GM21423 (cell line): ENCODE results near the gene MPP2.
"Not testable (repeated sequence)": the region's sequence is repeated elsewhere in the genome, so short reads cannot be mapped to it uniquely, and the experiment has no call there.

Source experiments
- ATAC-seq: cut with Tn5 transposase; IDR thresholded peaks from one replicate; pipeline ENCODE4 v1.9.1; 2021; ENCODE audit warnings: mild to moderate bottlenecking, moderate library complexity; ENCODE audit not compliant: unreplicated experiment

The MPP2 gene

GRCh38 chr17:43877451-43878155 is 29.7 kb downstream of the MPP2 start:
- no peak for ATAC-seq

GRCh38 chr17:43877031-43877430 is 30.3 kb downstream of the MPP2 start:
- ATAC-seq: no peak

GRCh38 chr17:43875476-43876147 is 31.7 kb downstream of the MPP2 start:
- no peak for ATAC-seq

GRCh38 chr17:43874293-43874692 is 33.0 kb downstream of the MPP2 start:
- no peak for ATAC-seq

GRCh38 chr17:43873815-43874214 is 33.5 kb downstream of the MPP2 start:
- no peak for ATAC-seq

- ATAC-seq: no peak
Observed at GRCh38 chr17:43873091-43873490, 34.2 kb downstream of the MPP2 start.

GRCh38 chr17:43871946-43872690 is 35.2 kb downstream of the MPP2 start:
- no peak for ATAC-seq

GRCh38 chr17:43869031-43869430 is 38.3 kb downstream of the MPP2 start:
- ATAC-seq: not testable (repeated sequence)

- no peak for ATAC-seq
Observed at GRCh38 chr17:43868226-43868994, 38.9 kb downstream of the MPP2 start.

GRCh38 chr17:43864161-43864984 is 43.0 kb downstream of the MPP2 start:
- no peak for ATAC-seq

- no peak for ATAC-seq
Observed at GRCh38 chr17:43861960-43862359, 45.4 kb downstream of the MPP2 start.

- no peak for ATAC-seq
Observed at GRCh38 chr17:43860927-43861622, 46.3 kb downstream of the MPP2 start.

- ATAC-seq: no peak
Observed at GRCh38 chr17:43860077-43860725, 47.1 kb downstream of the MPP2 start.

- no peak for ATAC-seq
Observed at GRCh38 chr17:43857957-43858600, 49.3 kb downstream of the MPP2 start.

GRCh38 chr17:43857141-43857540 is 50.2 kb downstream of the MPP2 start:
- ATAC-seq: no peak

GRCh38 chr17:43856141-43856540 is 51.2 kb downstream of the MPP2 start:
- no peak for ATAC-seq

- no peak for ATAC-seq
Observed at GRCh38 chr17:43855061-43855460, 52.3 kb downstream of the MPP2 start.

- ATAC-seq: no peak
Observed at GRCh38 chr17:43854498-43854897, 52.8 kb downstream of the MPP2 start.

- no peak for ATAC-seq
Observed at GRCh38 chr17:43853546-43853945, 53.8 kb downstream of the MPP2 start.
